DMS153 (cell line): ENCODE results near the gene MAP2K1.
"Not testable (repeated sequence)": the region's sequence is repeated elsewhere in the genome, so short reads cannot be mapped to it uniquely, and the experiment has no call there.

ENCODE experiments used
- DNase-seq: peaks from one replicate; lab custom pipeline; 2025; lab: John Stamatoyannopoulos, UW

The MAP2K1 gene

GRCh38 chr15:66476535-66476934, 89.8 kb downstream of the MAP2K1 start:
- DNase-seq = no peak

- no peak for DNase-seq
Observed at GRCh38 chr15:66477011-66477410, 90.3 kb downstream of the MAP2K1 start.

GRCh38 chr15:66480267-66480666, 93.6 kb downstream of the MAP2K1 start:
- no peak for DNase-seq

- no peak for DNase-seq
Observed at GRCh38 chr15:66481107-66481856, 94.6 kb downstream of the MAP2K1 start.

GRCh38 chr15:66482539-66482938, 95.8 kb downstream of the MAP2K1 start:
- DNase-seq = no peak

GRCh38 chr15:66483131-66483566, 96.4 kb downstream of the MAP2K1 start:
- DNase-seq = no peak

- DNase-seq = no peak
Observed at GRCh38 chr15:66484539-66485112, 97.9 kb downstream of the MAP2K1 start.

- DNase-seq = no peak
Observed at GRCh38 chr15:66486887-66487286, 100.2 kb downstream of the MAP2K1 start.

GRCh38 chr15:66488525-66488924, 101.8 kb downstream of the MAP2K1 start:
- DNase-seq = no peak

- no peak for DNase-seq
Observed at GRCh38 chr15:66489179-66489791, 102.6 kb downstream of the MAP2K1 start.

GRCh38 chr15:66491846-66492245, 105.1 kb downstream of the MAP2K1 start:
- no peak for DNase-seq

- no peak for DNase-seq
Observed at GRCh38 chr15:66494262-66494661, 107.5 kb downstream of the MAP2K1 start.

GRCh38 chr15:66496951-66497501, 110.3 kb downstream of the MAP2K1 start:
- no peak for DNase-seq

GRCh38 chr15:66497502-66498455, 111.1 kb downstream of the MAP2K1 start, which contains the start of gene SNAPC5:
TSS of gene SNAPC5 (minus strand) at chr15:66497762. CDS start at chr15:66497731, 31 bp downstream.
- peak; percentile 67 for DNase-seq

- DNase-seq = no peak
Observed at GRCh38 chr15:66498501-66499386, 112.0 kb downstream of the MAP2K1 start.

GRCh38 chr15:66500346-66500745, 113.6 kb downstream of the MAP2K1 start:
- DNase-seq = not testable (repeated sequence)

- no peak for DNase-seq
Observed at GRCh38 chr15:66502491-66502890, 115.8 kb downstream of the MAP2K1 start.

- not testable (repeated sequence) for DNase-seq
Observed at GRCh38 chr15:66503041-66503648, 116.4 kb downstream of the MAP2K1 start.

GRCh38 chr15:66503780-66504562, 117.3 kb downstream of the MAP2K1 start:
- DNase-seq = no peak
